OCI-LY1 (cell line): Measurements from ENCODE around the gene TMEM178A.

Experiments
- EZH2 ChIP-seq: fragments of 200-600 bp; sonication (generic), shearing (Covaris generic); IDR thresholded peaks from 2 replicates; pipeline ENCODE4 v1.8.0; 2017; ENCODE audit warnings: borderline replicate concordance, mixed run types, mild to moderate bottlenecking, antibody characterized with exemption, low read length, moderate library complexity, mixed read lengths
- TF ChIP-seq, protein P1 (sequence below): fragments of 200-600 bp; sonication (generic), shearing (Covaris generic); IDR thresholded peaks from 2 replicates; pipeline ENCODE4 v1.5.1; 2017; ENCODE audit warnings: mild to moderate bottlenecking, antibody characterized with exemption, low read length, moderate library complexity, mixed read lengths

DNA sequence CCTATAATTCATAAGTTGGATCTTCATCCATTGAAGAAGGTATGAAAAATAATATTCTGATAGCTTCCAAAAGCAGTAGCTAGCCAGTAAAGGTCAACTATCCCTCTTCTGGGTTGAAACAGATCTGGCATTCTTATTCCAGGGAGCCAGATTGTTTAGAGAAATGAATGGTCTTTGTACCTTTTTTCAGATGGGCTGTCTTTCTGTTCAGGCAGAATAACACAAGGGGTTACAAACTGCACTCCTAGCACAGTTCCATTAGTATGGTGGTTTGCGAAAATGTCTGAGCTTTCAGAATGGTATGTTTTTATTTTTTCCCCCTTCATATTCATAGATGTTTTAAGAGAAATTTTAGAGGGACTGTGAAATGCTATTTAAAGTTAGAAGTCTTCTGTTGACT lies 47.5 kb upstream of the TMEM178A start:
- TF ChIP-seq, protein P1, sequence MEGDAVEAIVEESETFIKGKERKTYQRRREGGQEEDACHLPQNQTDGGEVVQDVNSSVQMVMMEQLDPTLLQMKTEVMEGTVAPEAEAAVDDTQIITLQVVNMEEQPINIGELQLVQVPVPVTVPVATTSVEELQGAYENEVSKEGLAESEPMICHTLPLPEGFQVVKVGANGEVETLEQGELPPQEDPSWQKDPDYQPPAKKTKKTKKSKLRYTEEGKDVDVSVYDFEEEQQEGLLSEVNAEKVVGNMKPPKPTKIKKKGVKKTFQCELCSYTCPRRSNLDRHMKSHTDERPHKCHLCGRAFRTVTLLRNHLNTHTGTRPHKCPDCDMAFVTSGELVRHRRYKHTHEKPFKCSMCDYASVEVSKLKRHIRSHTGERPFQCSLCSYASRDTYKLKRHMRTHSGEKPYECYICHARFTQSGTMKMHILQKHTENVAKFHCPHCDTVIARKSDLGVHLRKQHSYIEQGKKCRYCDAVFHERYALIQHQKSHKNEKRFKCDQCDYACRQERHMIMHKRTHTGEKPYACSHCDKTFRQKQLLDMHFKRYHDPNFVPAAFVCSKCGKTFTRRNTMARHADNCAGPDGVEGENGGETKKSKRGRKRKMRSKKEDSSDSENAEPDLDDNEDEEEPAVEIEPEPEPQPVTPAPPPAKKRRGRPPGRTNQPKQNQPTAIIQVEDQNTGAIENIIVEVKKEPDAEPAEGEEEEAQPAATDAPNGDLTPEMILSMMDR, result no peak
- no peak for TF ChIP-seq EZH2
